SIG-M5 treated with dmso at 0.1 percent for 504 hours (cell line): ENCODE results near the gene M1AP.
"Not testable (repeated sequence)": the region's sequence is repeated elsewhere in the genome, so short reads cannot be mapped to it uniquely, and the experiment has no call there.

ENCODE experiments used
- DNase-seq: peaks from one replicate; lab custom pipeline; 2025; ENCODE audit not compliant: unreplicated experiment; lab: John Stamatoyannopoulos, UW

The M1AP gene

GRCh38 chr2:74569686-74570085 is 78.4 kb downstream of the M1AP start:
- no peak for DNase-seq

GRCh38 chr2:74567881-74568280 is 80.2 kb downstream of the M1AP start:
- no peak for DNase-seq

- peak; percentile 28 for DNase-seq
These were observed 81.4 kb downstream of the M1AP start for GRCh38 chr2:74566754-74567085.

GRCh38 chr2:74566076-74566753 is 81.9 kb downstream of the M1AP start:
- no peak for DNase-seq

GRCh38 chr2:74564222-74564621 is 83.9 kb downstream of the M1AP start:
- no peak for DNase-seq

GRCh38 chr2:74562126-74562775 is 85.9 kb downstream of the M1AP start:
- DNase-seq = no peak

GRCh38 chr2:74561022-74561421 is 87.1 kb downstream of the M1AP start:
- DNase-seq = not testable (repeated sequence)

GRCh38 chr2:74560591-74560990 is 87.5 kb downstream of the M1AP start:
- no peak for DNase-seq

GRCh38 chr2:74559912-74560311 is 88.2 kb downstream of the M1AP start:
- no peak for DNase-seq

GRCh38 chr2:74558284-74559230 is 89.6 kb downstream of the M1AP start:
- no peak for DNase-seq

GRCh38 chr2:74556831-74557370 is 91.2 kb downstream of the M1AP start:
- DNase-seq = no peak

- no peak for DNase-seq
These were observed 92.0 kb downstream of the M1AP start for GRCh38 chr2:74556159-74556558.

GRCh38 chr2:74555610-74556103 is 92.5 kb downstream of the M1AP start:
- DNase-seq = peak; percentile 16

GRCh38 chr2:74554820-74555531 is 93.2 kb downstream of the M1AP start:
- peak; percentile 31 for DNase-seq

GRCh38 chr2:74553892-74554819 is 94.0 kb downstream of the M1AP start, which contains the start of the genes DOK1 and LOXL3:
Gene DOK1 (plus strand): TSS chr2:74554720. CDS start chr2:74554755, 35 bp downstream.
Gene LOXL3 (minus strand): TSS chr2:74553942. CDS start chr2:74552634, 1,308 bp downstream.
- peak; percentile 72 for DNase-seq

- DNase-seq = no peak
These were observed 95.0 kb downstream of the M1AP start for GRCh38 chr2:74552914-74553811.

GRCh38 chr2:74551942-74552913 is 95.9 kb downstream of the M1AP start:
- DNase-seq = no peak
